Measurements from ENCODE around the gene EXOC7.

DNA sequence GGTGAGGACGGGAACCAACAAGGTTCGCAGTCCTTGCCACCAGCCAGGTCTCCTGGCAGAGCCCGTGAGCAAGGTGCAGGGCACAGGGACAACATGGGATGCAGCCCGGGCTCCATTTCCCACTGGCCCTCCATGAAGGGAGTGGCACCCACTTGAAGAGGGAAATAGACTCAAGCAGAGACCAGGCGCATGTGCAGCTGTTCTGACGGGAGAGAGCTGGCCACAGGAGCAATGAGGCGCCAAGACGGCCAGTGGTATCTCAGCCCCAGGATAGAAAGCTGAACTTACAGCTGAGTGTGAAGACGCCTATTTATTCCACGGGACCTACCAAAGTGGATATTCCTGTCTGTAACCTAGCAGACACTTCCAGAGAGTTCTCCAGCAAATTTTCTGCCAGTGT, 45.6 kb upstream of the EXOC7 start:
- TF ChIP-seq POLR2AphosphoS5 (IDR thresholded peaks at IDR 0.05) (no peak), POLR2A (IDR thresholded peaks at IDR 0.05) (no peak)
- TF ChIP-seq, protein P1, sequence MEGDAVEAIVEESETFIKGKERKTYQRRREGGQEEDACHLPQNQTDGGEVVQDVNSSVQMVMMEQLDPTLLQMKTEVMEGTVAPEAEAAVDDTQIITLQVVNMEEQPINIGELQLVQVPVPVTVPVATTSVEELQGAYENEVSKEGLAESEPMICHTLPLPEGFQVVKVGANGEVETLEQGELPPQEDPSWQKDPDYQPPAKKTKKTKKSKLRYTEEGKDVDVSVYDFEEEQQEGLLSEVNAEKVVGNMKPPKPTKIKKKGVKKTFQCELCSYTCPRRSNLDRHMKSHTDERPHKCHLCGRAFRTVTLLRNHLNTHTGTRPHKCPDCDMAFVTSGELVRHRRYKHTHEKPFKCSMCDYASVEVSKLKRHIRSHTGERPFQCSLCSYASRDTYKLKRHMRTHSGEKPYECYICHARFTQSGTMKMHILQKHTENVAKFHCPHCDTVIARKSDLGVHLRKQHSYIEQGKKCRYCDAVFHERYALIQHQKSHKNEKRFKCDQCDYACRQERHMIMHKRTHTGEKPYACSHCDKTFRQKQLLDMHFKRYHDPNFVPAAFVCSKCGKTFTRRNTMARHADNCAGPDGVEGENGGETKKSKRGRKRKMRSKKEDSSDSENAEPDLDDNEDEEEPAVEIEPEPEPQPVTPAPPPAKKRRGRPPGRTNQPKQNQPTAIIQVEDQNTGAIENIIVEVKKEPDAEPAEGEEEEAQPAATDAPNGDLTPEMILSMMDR (IDR thresholded peaks at IDR 0.05): no peak

Measured in breast epithelium (tissue), 3 donors.